Chondrocyte (in vitro differentiated cells): ENCODE measurements around the gene KRI1. TPM values are rescaled to one million over a fixed set of nuclear protein-coding genes. Genes with fewer than 3 reads are reported as not detected.

Experiments
- DNase-seq: peaks from one replicate; pipeline ENCODE4 v3.0.0; 2021; ENCODE audit warnings: mixed read lengths, low spot score
- H3K27ac Mint-ChIP-seq: one replicate; pipeline ENCODE4 v1.8.0; 2021; ENCODE audit warnings: mild to moderate bottlenecking, moderate library complexity, mixed read lengths; ENCODE audit not compliant: unreplicated experiment
- H3K27me3 Mint-ChIP-seq: 2 replicates; pipeline ENCODE4 v1.8.0; 2021; ENCODE audit warnings: low read depth, mixed read lengths
- H3K36me3 Mint-ChIP-seq: 2 replicates; pipeline ENCODE4 v1.8.0; 2021; ENCODE audit warnings: low read depth, mixed read lengths
- H3K4me1 Mint-ChIP-seq: 2 replicates; pipeline ENCODE4 v1.8.0; 2021; ENCODE audit warnings: low read depth, mild to moderate bottlenecking, mixed read lengths
- H3K4me3 Mint-ChIP-seq: one replicate; pipeline ENCODE4 v1.8.0; 2021; ENCODE audit warnings: mild to moderate bottlenecking, moderate library complexity, mixed read lengths; ENCODE audit not compliant: unreplicated experiment
- H3K9me3 Mint-ChIP-seq: 2 replicates; pipeline ENCODE4 v1.8.0; 2021; ENCODE audit warnings: low read depth, mixed read lengths
- total RNA-seq: library from RNA; stranded (reverse); gene quantifications from 3 replicates; pipeline ENCODE4 v1.2.1, GENCODE V29; 2021
- TF ChIP-seq, protein P1 (sequence below): fragments of 200-600 bp; sonication (generic); IDR thresholded peaks from 2 replicates; pipeline ENCODE4 v1.5.0; 2021; ENCODE audit warnings: antibody characterized with exemption, mild to moderate bottlenecking, moderate library complexity

The KRI1 gene
- total RNA-seq, 1 donor from 2014 or later = 14.2 TPM

DNA sequence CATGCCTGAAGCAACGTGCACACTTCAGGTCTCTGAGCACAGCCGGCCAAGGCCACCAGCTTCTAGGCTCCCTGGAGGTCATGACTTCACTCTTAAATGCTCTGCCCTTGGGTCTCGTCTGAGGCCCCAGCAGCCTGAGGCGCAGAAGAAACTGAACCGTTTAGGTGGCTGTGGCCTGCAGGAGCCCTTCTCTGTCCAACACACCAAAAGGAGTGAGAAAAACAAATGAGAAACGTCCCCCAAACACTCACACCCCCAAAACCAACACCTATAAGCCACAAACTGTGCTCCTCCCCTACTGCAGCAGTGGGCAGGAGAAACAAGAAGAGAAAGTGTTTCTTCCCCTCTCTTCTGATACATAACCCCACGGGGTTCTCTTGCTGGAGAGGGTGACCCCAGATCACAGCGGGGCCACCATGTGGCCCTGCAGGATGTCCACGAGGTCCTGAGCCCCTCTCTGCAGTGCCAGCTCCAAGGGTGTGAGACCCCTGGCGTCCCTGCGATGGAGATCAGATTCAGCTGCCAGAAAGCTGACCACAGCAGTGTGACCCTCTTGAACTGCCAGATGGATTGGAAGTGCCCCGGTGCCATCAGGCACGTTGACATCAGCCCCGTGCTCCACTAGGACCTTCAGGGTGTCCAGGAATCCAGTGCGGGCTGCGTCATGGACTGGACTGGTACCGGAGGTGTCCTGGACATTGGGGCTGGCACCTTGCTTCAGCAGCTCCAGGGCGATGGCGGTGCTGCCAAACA is 1.0 kb upstream of the KRI1 start:
- H3K4me1 Mint-ChIP-seq = peaks cover 39% of the 10 kb centered on the region
- no peak for DNase-seq
- H3K4me3 Mint-ChIP-seq = peak overlapping the region; percentile 86
- no peaks in the 10 kb centered on the region for H3K9me3 Mint-ChIP-seq
- H3K27ac Mint-ChIP-seq = peak overlapping the region; percentile 89
- TF ChIP-seq, protein P1, sequence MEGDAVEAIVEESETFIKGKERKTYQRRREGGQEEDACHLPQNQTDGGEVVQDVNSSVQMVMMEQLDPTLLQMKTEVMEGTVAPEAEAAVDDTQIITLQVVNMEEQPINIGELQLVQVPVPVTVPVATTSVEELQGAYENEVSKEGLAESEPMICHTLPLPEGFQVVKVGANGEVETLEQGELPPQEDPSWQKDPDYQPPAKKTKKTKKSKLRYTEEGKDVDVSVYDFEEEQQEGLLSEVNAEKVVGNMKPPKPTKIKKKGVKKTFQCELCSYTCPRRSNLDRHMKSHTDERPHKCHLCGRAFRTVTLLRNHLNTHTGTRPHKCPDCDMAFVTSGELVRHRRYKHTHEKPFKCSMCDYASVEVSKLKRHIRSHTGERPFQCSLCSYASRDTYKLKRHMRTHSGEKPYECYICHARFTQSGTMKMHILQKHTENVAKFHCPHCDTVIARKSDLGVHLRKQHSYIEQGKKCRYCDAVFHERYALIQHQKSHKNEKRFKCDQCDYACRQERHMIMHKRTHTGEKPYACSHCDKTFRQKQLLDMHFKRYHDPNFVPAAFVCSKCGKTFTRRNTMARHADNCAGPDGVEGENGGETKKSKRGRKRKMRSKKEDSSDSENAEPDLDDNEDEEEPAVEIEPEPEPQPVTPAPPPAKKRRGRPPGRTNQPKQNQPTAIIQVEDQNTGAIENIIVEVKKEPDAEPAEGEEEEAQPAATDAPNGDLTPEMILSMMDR = no peak
- no peaks in the 10 kb centered on the region for H3K36me3 Mint-ChIP-seq
- no peaks in the 10 kb centered on the region for H3K27me3 Mint-ChIP-seq

DNA sequence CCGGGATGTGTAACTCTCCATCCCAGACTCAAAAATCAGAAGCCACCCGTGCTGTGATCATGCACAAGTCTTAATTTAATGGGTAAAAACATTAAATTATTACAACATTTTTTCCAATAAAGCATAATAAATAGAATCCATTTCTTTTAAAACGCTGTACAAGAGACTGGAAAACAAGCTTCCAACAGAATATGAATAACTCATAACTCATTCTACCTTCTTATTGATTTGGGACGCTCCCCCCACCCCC is 523 bp upstream of the KRI1 start:
- Mint-ChIP-seq H3K4me3 (peak overlapping the region; percentile 86), H3K4me1 (peaks cover 39% of the 10 kb centered on the region), H3K9me3 (no peaks in the 10 kb centered on the region), H3K27ac (peak overlapping the region; percentile 89), H3K36me3 (no peaks in the 10 kb centered on the region), H3K27me3 (no peaks in the 10 kb centered on the region)
- DNase-seq = no peak
- TF ChIP-seq, protein P1 = no peak

DNA sequence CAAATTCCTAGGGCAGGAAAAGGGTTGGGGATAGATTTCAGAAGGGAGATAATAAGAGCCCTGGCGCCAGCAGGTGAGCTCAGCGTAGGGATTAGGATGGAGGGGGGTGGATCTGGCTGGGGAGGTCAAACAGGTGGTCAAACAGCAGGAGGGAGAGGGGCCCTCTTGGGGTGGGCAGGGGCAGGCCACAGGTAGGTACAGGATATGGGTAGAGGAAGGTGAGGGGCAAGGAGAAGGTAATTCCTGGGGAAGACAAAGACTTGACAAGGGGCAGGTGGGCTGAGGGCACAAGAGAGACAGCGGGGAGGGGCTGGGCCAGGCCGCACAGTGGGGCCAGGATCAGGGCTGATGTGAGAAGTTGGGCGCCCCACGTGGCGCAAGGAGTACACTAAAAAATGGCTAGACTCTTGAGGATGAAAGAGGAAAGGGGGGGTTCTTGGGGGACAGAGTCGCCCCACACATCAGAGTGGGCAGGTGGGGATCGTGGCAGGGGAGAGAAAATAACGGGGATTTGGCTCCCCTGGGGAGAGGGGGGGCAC is 713 bp downstream of the KRI1 start:
- no peak for DNase-seq
- Mint-ChIP-seq H3K27me3 (no peaks in the 10 kb centered on the region), H3K4me1 (peaks cover 39% of the 10 kb centered on the region), H3K9me3 (no peaks in the 10 kb centered on the region), H3K27ac (peak overlapping the region; percentile 88), H3K36me3 (peaks cover 2% of the 10 kb centered on the region), H3K4me3 (peak overlapping the region; percentile 86)
- TF ChIP-seq, protein P1 = no peak

DNA sequence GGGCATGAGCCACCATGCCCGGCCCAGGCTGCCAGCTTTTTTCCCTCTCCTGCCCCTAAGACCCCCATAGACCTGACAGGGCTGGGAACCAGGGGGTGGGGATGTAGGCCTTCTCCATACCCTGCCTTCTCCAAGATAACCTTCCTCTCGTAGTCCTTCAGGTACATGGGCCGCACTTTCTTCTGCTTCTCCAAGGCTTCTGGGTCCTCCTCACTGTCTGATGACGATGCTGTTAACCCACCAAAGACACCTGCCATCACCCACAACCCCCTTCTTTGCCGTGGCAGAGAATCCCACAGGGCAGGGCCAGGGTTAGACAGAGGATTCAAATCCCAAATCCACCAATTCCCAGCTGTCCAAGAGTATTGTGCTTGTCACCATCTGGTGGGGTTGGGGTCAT is 3.2 kb downstream of the KRI1 start:
- Mint-ChIP-seq H3K27me3 (no peaks in the 10 kb centered on the region), H3K27ac (no peak overlapping the region), H3K9me3 (no peaks in the 10 kb centered on the region), H3K4me3 (no peak overlapping the region), H3K36me3 (peaks cover 5% of the 10 kb centered on the region), H3K4me1 (peaks cover 25% of the 10 kb centered on the region)
- DNase-seq = no peak
- TF ChIP-seq, protein P1 = no peak

DNA sequence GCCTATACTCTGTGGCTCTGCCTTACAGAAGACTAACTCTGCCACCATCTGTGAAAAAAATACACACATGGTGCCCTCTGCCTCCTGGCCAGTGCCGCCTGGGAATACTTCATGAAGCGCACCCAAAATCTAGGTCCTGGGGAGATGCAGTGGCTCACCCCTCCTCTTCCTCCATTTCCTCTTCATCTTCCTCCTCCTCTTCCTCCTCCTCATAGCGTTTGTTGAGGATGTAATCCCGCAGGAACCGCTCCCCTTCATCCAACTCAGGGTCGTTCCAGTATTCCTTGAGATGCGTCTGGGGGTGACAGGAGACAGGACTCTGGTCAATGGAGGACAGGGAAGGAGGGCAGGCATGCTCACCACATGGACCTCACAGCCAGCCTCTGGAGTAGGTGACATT is 5.7 kb downstream of the KRI1 start:
- TF ChIP-seq, protein P1 = no peak
- H3K4me3 Mint-ChIP-seq = no peak overlapping the region
- DNase-seq = no peak
- H3K27ac Mint-ChIP-seq = no peak overlapping the region
- peaks cover 5% of the 10 kb centered on the region for H3K36me3 Mint-ChIP-seq
- peaks cover 8% of the 10 kb centered on the region for H3K4me1 Mint-ChIP-seq
- no peaks in the 10 kb centered on the region for H3K9me3 Mint-ChIP-seq
- no peaks in the 10 kb centered on the region for H3K27me3 Mint-ChIP-seq
